KMS-11 (cell line): Measurements from ENCODE around the gene SRSF5.

Experiments used
- H2AFZ ChIP-seq: fragments of 200-600 bp; sonication (generic); 2 replicates; pipeline ENCODE4 v1.6.1; 2016; ENCODE audit warnings: antibody characterized with exemption, mixed run types, low read depth
- H3K27ac ChIP-seq: fragments of 200-600 bp; sonication (generic); 2 replicates; pipeline ENCODE4 v1.6.1; 2016; ENCODE audit warnings: mild to moderate bottlenecking, mixed run types
- H3K27me3 ChIP-seq: fragments of 200-600 bp; sonication (generic); 2 replicates; pipeline ENCODE4 v1.6.1; 2017; ENCODE audit warnings: mild to moderate bottlenecking, low read depth, mixed run types, moderate library complexity; ENCODE audit not compliant: insufficient read depth
- H3K36me3 ChIP-seq: fragments of 200-600 bp; sonication (generic); 2 replicates; pipeline ENCODE4 v1.6.1; 2017; ENCODE audit warnings: mild to moderate bottlenecking, mixed run types; ENCODE audit not compliant: insufficient read depth
- H3K4me1 ChIP-seq: fragments of 200-600 bp; sonication (generic); 2 replicates; pipeline ENCODE4 v1.6.1; 2016; ENCODE audit warnings: mild to moderate bottlenecking, low read depth, mixed run types; ENCODE audit not compliant: poor library complexity, severe bottlenecking
- H3K4me2 ChIP-seq: fragments of 200-600 bp; sonication (generic); 2 replicates; pipeline ENCODE4 v1.7.0; 2016; ENCODE audit warnings: mild to moderate bottlenecking, mixed run types
- H3K4me3 ChIP-seq: fragments of 200-600 bp; sonication (generic); IDR thresholded peaks from 2 replicates; pipeline ENCODE4 v1.6.1; 2017; ENCODE audit warnings: low read depth, low read length, mixed read lengths; ENCODE audit not compliant: insufficient read depth
- H3K79me2 ChIP-seq: fragments of 200-600 bp; sonication (generic); 2 replicates; pipeline ENCODE4 v1.6.1; 2016; ENCODE audit warnings: low read depth, mixed run types; ENCODE audit not compliant: insufficient read depth
- H3K9ac ChIP-seq: fragments of 200-600 bp; sonication (generic); 2 replicates; pipeline ENCODE4 v1.6.1; 2016; ENCODE audit warnings: mild to moderate bottlenecking, mixed run types
- H4K20me1 ChIP-seq: fragments of 200-600 bp; sonication (generic); 2 replicates; pipeline ENCODE4 v1.6.1; 2016; ENCODE audit warnings: mild to moderate bottlenecking, mixed run types; ENCODE audit not compliant: insufficient read depth
- TF ChIP-seq, protein P1 (sequence below): fragments of 200-600 bp; sonication (generic); conservative IDR thresholded peaks from 2 replicates; pipeline ENCODE4 v1.6.1; 2017; ENCODE audit warnings: low read depth, mild to moderate bottlenecking, antibody characterized with exemption, low read length, moderate library complexity, mixed read lengths

SRSF5 gene

DNA sequence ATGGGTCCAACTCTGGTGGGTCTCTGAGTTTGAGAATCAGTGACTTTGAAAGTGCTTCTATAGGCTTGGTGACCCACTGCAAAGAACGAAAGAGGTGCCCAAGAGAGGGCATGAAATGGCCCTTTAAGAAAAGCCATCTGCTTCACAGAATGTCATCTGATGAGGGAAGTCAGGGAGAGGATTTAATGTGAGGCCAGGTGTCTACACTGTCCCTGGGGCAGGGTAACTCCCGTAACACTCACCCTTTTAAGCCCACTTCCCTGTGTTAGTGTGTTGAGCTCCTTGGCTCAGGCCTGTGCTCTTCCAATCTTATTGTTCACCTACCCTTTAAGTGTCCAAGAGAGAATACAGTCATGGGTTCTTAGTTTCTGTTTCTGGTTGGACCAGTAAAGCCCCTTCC lies 16.4 kb upstream of the SRSF5 start:
- TF ChIP-seq, protein P1, sequence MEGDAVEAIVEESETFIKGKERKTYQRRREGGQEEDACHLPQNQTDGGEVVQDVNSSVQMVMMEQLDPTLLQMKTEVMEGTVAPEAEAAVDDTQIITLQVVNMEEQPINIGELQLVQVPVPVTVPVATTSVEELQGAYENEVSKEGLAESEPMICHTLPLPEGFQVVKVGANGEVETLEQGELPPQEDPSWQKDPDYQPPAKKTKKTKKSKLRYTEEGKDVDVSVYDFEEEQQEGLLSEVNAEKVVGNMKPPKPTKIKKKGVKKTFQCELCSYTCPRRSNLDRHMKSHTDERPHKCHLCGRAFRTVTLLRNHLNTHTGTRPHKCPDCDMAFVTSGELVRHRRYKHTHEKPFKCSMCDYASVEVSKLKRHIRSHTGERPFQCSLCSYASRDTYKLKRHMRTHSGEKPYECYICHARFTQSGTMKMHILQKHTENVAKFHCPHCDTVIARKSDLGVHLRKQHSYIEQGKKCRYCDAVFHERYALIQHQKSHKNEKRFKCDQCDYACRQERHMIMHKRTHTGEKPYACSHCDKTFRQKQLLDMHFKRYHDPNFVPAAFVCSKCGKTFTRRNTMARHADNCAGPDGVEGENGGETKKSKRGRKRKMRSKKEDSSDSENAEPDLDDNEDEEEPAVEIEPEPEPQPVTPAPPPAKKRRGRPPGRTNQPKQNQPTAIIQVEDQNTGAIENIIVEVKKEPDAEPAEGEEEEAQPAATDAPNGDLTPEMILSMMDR = no peak
- H3K79me2 ChIP-seq = no peaks in the 10 kb centered on the region
- H3K4me1 ChIP-seq = peaks cover 14% of the 10 kb centered on the region

DNA sequence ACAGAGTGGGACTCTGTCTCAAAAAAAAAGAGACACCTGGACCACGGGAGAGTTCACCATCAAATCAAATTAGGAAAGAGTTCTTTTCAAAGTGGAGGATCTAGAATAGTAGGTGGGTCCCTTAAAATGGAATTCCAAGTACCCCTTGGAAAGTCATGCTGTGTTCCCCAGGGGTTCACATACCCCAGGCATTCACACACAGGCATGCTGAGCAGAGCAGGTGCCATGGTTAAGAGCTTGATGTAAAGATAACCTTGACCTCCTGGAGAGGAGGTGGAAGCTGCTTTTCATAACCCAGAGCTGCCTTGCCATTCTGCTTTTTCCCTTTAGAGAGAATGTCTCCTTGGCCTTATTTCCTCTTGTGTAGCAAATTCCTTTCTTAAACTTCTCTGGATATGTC lies 14.2 kb upstream of the SRSF5 start:
- no peak overlapping the region for H3K27ac ChIP-seq
- no peaks in the 10 kb centered on the region for H3K4me1 ChIP-seq
- H3K4me2 ChIP-seq = no peak overlapping the region
- TF ChIP-seq, protein P1 = no peak
- H3K27me3 ChIP-seq = no peaks in the 10 kb centered on the region
- no peaks in the 10 kb centered on the region for H3K36me3 ChIP-seq
- no peak overlapping the region for H3K4me3 ChIP-seq
- no peak overlapping the region for H3K9ac ChIP-seq
- H4K20me1 ChIP-seq = no peaks in the 10 kb centered on the region
- no peaks in the 10 kb centered on the region for H3K79me2 ChIP-seq
- no peak overlapping the region for H2AFZ ChIP-seq

More for the DNA sequence above, 16.4 kb upstream of the SRSF5 start:
- no peaks in the 10 kb centered on the region for H3K36me3 ChIP-seq
- H2AFZ ChIP-seq = no peak overlapping the region
- H3K27ac ChIP-seq = no peak overlapping the region
- no peak overlapping the region for H3K9ac ChIP-seq
- no peaks in the 10 kb centered on the region for H4K20me1 ChIP-seq
- H3K27me3 ChIP-seq = no peaks in the 10 kb centered on the region
- no peak overlapping the region for H3K4me2 ChIP-seq
- no peak overlapping the region for H3K4me3 ChIP-seq

DNA sequence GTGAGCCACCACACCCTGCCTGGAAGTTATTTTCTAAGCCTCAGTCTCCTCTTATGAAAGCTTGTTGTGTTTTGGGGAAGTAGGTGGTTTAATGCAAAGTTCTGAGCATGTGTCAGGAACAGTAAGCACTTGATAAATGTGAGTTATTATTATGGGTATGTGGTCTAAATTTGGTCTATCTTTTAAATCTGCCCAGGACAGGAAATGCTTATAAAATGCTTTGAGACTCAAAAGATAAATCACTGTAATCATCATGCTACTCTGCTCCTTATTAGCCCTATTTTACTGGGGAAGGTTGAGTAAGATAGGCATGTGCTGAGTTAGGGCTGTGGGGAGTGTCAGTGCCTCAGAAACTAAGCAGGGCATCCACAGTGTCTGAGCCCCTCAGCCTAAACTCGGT lies 13.1 kb upstream of the SRSF5 start:
- Histone ChIP-seq H3K27ac (no peak overlapping the region), H4K20me1 (no peaks in the 10 kb centered on the region), H2AFZ (no peak overlapping the region), H3K4me2 (no peak overlapping the region), H3K9ac (no peak overlapping the region), H3K79me2 (no peaks in the 10 kb centered on the region), H3K4me3 (no peak overlapping the region), H3K36me3 (no peaks in the 10 kb centered on the region), H3K27me3 (no peaks in the 10 kb centered on the region), H3K4me1 (no peaks in the 10 kb centered on the region)
- TF ChIP-seq, protein P1 = no peak

DNA sequence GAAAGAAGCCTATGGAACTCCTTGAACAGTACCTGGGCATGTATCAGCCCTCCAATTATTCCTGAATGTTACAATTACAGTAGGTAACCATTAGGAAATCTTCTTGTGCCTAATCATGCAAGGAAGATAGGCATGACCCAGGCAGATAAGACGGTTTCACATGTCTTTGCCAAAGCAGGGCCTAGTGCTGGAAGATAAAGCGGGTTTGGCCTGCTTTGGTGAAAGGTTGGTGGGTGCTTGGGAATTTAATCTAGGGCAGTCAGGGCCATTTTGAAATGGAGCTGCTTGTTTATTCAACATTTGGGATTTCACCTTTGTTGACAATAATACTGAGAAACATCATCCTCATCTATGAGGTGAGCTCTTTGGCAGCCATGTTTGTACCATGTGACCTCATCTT lies 12.5 kb upstream of the SRSF5 start:
- Histone ChIP-seq H3K27ac (no peak overlapping the region), H3K4me2 (no peak overlapping the region), H3K4me3 (no peak overlapping the region), H3K36me3 (no peaks in the 10 kb centered on the region), H3K79me2 (no peaks in the 10 kb centered on the region), H3K27me3 (no peaks in the 10 kb centered on the region), H3K9ac (no peak overlapping the region), H3K4me1 (no peaks in the 10 kb centered on the region), H2AFZ (no peak overlapping the region), H4K20me1 (no peaks in the 10 kb centered on the region)
- TF ChIP-seq, protein P1 = no peak

DNA sequence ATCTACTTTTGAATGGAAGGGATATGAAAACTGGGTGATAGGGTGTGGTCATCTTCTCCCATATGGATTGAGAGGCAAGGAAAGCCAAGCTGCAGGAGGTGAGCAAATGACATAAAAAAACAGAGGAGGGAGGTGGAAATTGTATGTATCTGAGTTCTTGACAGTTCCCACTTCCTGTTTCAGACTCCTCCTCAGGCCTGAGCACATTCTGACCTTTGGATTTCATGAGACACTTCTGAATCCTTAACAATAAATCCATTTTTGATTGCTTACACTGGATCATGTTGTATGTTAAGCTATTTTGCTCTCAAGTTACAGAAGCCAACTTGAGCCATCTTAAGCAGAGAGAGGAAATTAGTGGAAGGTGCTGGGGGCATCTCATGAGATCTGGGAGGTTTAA lies 11.6 kb upstream of the SRSF5 start:
- H4K20me1 ChIP-seq = no peaks in the 10 kb centered on the region
- H3K9ac ChIP-seq = no peak overlapping the region
- no peak overlapping the region for H3K27ac ChIP-seq
- H3K36me3 ChIP-seq = no peaks in the 10 kb centered on the region
- no peaks in the 10 kb centered on the region for H3K79me2 ChIP-seq
- H3K4me2 ChIP-seq = no peak overlapping the region
- no peak overlapping the region for H2AFZ ChIP-seq
- H3K4me3 ChIP-seq = no peak overlapping the region
- TF ChIP-seq, protein P1 = no peak
- no peaks in the 10 kb centered on the region for H3K27me3 ChIP-seq
- no peaks in the 10 kb centered on the region for H3K4me1 ChIP-seq
